Endothelial cell of umbilical vein (primary cell): Measurements from ENCODE around the gene MEPCE. TPM values are rescaled to one million over a fixed set of nuclear protein-coding genes. Genes with fewer than 3 reads are reported as not detected.
A peak's percentile ranks its signal among the peaks of the same experiment; 100 is the strongest.

Source experiments
- BruUV-seq: library from RNA; stranded (reverse); fragments of 400-500 nt; replicated peaks from 2 replicates; lab custom pipeline; 2021; lab: Mats Ljungman, UMichigan
- CTCF ChIA-PET: fragments of 300-600, 350-600 bp; sonication (Branson Sonifier 250); formaldehyde crosslinking; loops from one replicate; lab custom pipeline; 2021; ENCODE audit warnings: antibody characterized with exemption, inconsistent platforms; lab: Charles Lee
- POLR2A ChIA-PET: fragments of 300-600, 350-600 bp; sonication (Branson Sonifier 250); formaldehyde crosslinking; loops from one replicate; lab custom pipeline; 2021; ENCODE audit warnings: antibody characterized with exemption, inconsistent platforms; lab: Charles Lee
- DNase-seq: peaks from one replicate; pipeline ENCODE4 v3.0.0-alpha.2; 2011; ENCODE audit warnings: low read depth, low spot score
- FAIRE-seq: peaks from 2 replicates; lab custom pipeline; 2011; peaks lifted over from hg19 to GRCh38; lab: Jason Lieb, UNC
- H2AFZ ChIP-seq: 2 replicates; pipeline ENCODE4 v1.6.0; 2012; ENCODE audit warnings: low read depth, low read length, control low read depth, inconsistent platforms
- H3K27ac ChIP-seq: 2 replicates; pipeline ENCODE4 v1.5.1; 2011; ENCODE audit warnings: low read depth, mild to moderate bottlenecking, control low read depth, low read length, moderate library complexity; ENCODE audit not compliant: insufficient read depth
- H3K27me3 ChIP-seq, 2 experiments: 2 replicates each; pipeline versions ENCODE4 v1.6.0 to v1.6.1; 2011; ENCODE audit warnings: low read length in 2 of 2, mixed read lengths in 1 of 2; ENCODE audit not compliant: control insufficient read depth in 2 of 2, insufficient read depth in 2 of 2
- H3K36me3 ChIP-seq, 2 experiments: 2 replicates in 1 of 2; 3 replicates in 1 of 2; pipeline ENCODE4 v1.5.1; 2011; ENCODE audit warnings: low read length in 2 of 2, mild to moderate bottlenecking in 1 of 2, moderate library complexity in 1 of 2; ENCODE audit not compliant: control insufficient read depth in 2 of 2, insufficient read depth in 2 of 2; ENCODE audit errors: extremely low read depth in 1 of 2
- H3K4me1 ChIP-seq: 3 replicates; pipeline ENCODE4 v1.5.1; 2011; ENCODE audit warnings: mild to moderate bottlenecking, low read length; ENCODE audit not compliant: control insufficient read depth, insufficient read depth; ENCODE audit errors: extremely low read depth
- H3K4me2 ChIP-seq: 2 replicates; pipeline ENCODE4 v1.6.1; 2011; ENCODE audit warnings: low read length, control low read depth, mixed read lengths; ENCODE audit not compliant: insufficient read depth
- H3K4me3 ChIP-seq, 3 experiments: fragments of 200-600 bp in 1 of 3; sonication (generic), shearing (Covaris generic) in 1 of 3; replicated peaks in 1 of 3; 2 replicates each; pipeline ENCODE4 v1.5.1; 2011 to 2016; ENCODE audit warnings: control low read depth in 3 of 3, low read length in 3 of 3, mild to moderate bottlenecking in 2 of 3, inconsistent platforms in 1 of 3, low read depth in 1 of 3, moderate library complexity in 1 of 3; ENCODE audit not compliant: insufficient read depth in 1 of 3
- H3K79me2 ChIP-seq: 2 replicates; pipeline ENCODE4 v1.6.0; 2012; ENCODE audit warnings: low read length, inconsistent platforms; ENCODE audit not compliant: control insufficient read depth, insufficient read depth
- H3K9ac ChIP-seq: replicated peaks from 2 replicates; pipeline ENCODE3; 2011; ENCODE audit warnings: low read length, control low read depth; ENCODE audit not compliant: insufficient read depth; ENCODE audit errors: extremely low read depth
- H3K9me1 ChIP-seq: replicated peaks from 3 replicates; pipeline ENCODE4 v1.6.0; 2011; ENCODE audit warnings: mild to moderate bottlenecking, low read length; ENCODE audit not compliant: control insufficient read depth, insufficient read depth; ENCODE audit errors: extremely low read depth
- H3K9me3 ChIP-seq: replicated peaks from 2 replicates; pipeline ENCODE4 v1.5.1; 2012; ENCODE audit warnings: low read length, inconsistent platforms; ENCODE audit not compliant: control insufficient read depth, insufficient read depth
- H4K20me1 ChIP-seq: replicated peaks from 2 replicates; pipeline ENCODE3; 2011; ENCODE audit warnings: mild to moderate bottlenecking, low read length; ENCODE audit not compliant: control insufficient read depth, insufficient read depth; ENCODE audit errors: extremely low read depth
- CTCF ChIP-seq, 2 donors: IDR thresholded peaks; 1 replicate in 1 of 2; 2 replicates in 1 of 2; pipeline ENCODE4 v1.5.1; 2011; ENCODE audit warnings: low read length in 2 of 2, mild to moderate bottlenecking in 2 of 2, moderate library complexity in 2 of 2, control low read depth in 1 of 2, inconsistent platforms in 1 of 2, low read depth in 1 of 2; ENCODE audit not compliant: insufficient read depth in 1 of 2; ENCODE audit errors: extremely low read depth in 1 of 2
- EZH2 ChIP-seq: IDR thresholded peaks from 2 replicates; pipeline ENCODE4 v1.6.1; 2012; ENCODE audit warnings: borderline replicate concordance, low read depth, mild to moderate bottlenecking, moderate library complexity, low read length, inconsistent platforms; ENCODE audit not compliant: severe bottlenecking
- FOS ChIP-seq: IDR thresholded peaks from 2 replicates; pipeline ENCODE4 v1.6.1; 2011; ENCODE audit warnings: mild to moderate bottlenecking, low read length, moderate library complexity, borderline replicate concordance; ENCODE audit not compliant: insufficient read depth
- GATA2 ChIP-seq: IDR thresholded peaks from 2 replicates; pipeline ENCODE4 v1.7.0; 2011; ENCODE audit warnings: low read depth, mild to moderate bottlenecking, moderate library complexity, mixed read lengths, low read length; ENCODE audit not compliant: insufficient read length, insufficient read depth
- JUN ChIP-seq: IDR thresholded peaks from 2 replicates; pipeline ENCODE4 v1.6.1; 2011; ENCODE audit warnings: borderline replicate concordance, low read depth; ENCODE audit not compliant: insufficient read length, insufficient read depth
- MAX ChIP-seq: IDR thresholded peaks from 2 replicates; pipeline ENCODE4 v1.6.1; 2011; ENCODE audit not compliant: insufficient read depth, insufficient read length
- MYC ChIP-seq: IDR thresholded peaks from one replicate; pipeline ENCODE4 v1.6.1; 2011; ENCODE audit warnings: mild to moderate bottlenecking, low read depth, low read length
- POLR2A ChIP-seq: IDR thresholded peaks from 2 replicates; pipeline ENCODE4 v1.6.1; 2012; ENCODE audit warnings: low read depth, mild to moderate bottlenecking, control low read depth, low read length
- POLR2AphosphoS5 ChIP-seq: IDR thresholded peaks from 2 replicates; pipeline ENCODE4 v1.6.1; 2012; ENCODE audit warnings: low read depth, mild to moderate bottlenecking, control low read depth, low read length, moderate library complexity; ENCODE audit not compliant: insufficient read depth
- dilution Hi-C: fragments of 300-500 bp; cut with MboI; formaldehyde crosslinking; loops from one replicate; pipeline ENCODE4 v1.15.0; 2019; ENCODE audit warnings: low sequenced_read_pairs; ENCODE audit not compliant: extremely low pct_ligation_motif_present
- intact Hi-C: fragments of 100-400 bp; cut with micrococcal nuclease; formaldehyde crosslinking; loops from one replicate; pipeline ENCODE4 v1.10.0; 2022
- polyA plus RNA-seq, 4 experiments: library from polyadenylated mRNA; depleted of rRNA in 3 of 4; stranded (reverse) in 3 of 4; unstranded in 1 of 4; fragments of >200 nt; gene quantifications; 2 replicates each; pipeline versions ENCODE4 v1.2.1 to v1.2.3, GENCODE V29; 2011 to 2012; ENCODE audit warnings: missing spikeins in 1 of 4
- total RNA-seq: library from RNA; stranded (reverse); gene quantifications from 2 replicates; pipeline ENCODE4 v1.2.3, GENCODE V29; 2021

Gene MEPCE
- total and polyA plus RNA-seq, 2 donors (not counting 3 experiments of a cell fraction or from before 2014, with no cell fraction given): 23.3 to 45.8 TPM

- FAIRE-seq: no peak
- Histone ChIP-seq H3K79me2 (peaks cover 47% of the 10 kb centered on the region), H2AFZ (no peak overlapping the region), H3K36me3 (peaks cover 2 to 9% of the 10 kb centered on the region in 2 experiments), H3K9me3 (no peaks in the 10 kb centered on the region), H3K9ac (peak overlapping the region; percentile 82), H3K27me3 (no peaks in the 10 kb centered on the region), H3K27ac (no peak overlapping the region), H3K9me1 (no peaks in the 10 kb centered on the region), H3K4me1 (peaks cover 29% of the 10 kb centered on the region), H3K4me3 (peak overlapping the region; percentile 91 to 99 (median 91)), H3K4me2 (peak overlapping the region; percentile 78), H4K20me1 (no peaks in the 10 kb centered on the region)
- TF ChIP-seq POLR2A (no peak), POLR2AphosphoS5 (no peak), CTCF (IDR thresholded peaks at IDR 0.05; ENCODE audit: extremely low read depth in 1 of 2, insufficient read depth in 1 of 2, low read depth in 1 of 2, low read length in 2 of 2) (no peak), FOS (no peak), MYC (no peak), JUN (no peak), MAX (no peak), EZH2 (no peak), GATA2 (no peak)
- dilution Hi-C loops (no loop called here), intact Hi-C loops (loop anchor here (2.0 kb wide), 3 partner anchors 49 to 81 kb away; partner anchors contain the start of genes AGFG2, MEPCE and ZCWPW1)
- BruUV-seq: no TSS peak
- ChIA-PET POLR2A (no interaction called here), CTCF (interaction anchor here (0.7 to 7.8 kb wide), 10 partner anchors 8 to 135 kb away, joined by 3 to 70 read pairs (median 5); partner anchors contain the start of genes FBXO24, LRCH4, MOSPD3 and SPACDR)
- DNase-seq: no peak
Observed at GRCh38 chr7:100477871-100478267, 48.2 kb downstream of the MEPCE start.
